Psoas muscle (tissue), 8 donors: ENCODE results near the gene TASP1. TPM values are rescaled to one million over a fixed set of nuclear protein-coding genes. Genes with fewer than 3 reads are reported as not detected.
"Not testable (repeated sequence)": the region's sequence is repeated elsewhere in the genome, so short reads cannot be mapped to it uniquely, and the experiment has no call there.

Source experiments
- ATAC-seq, 4 donors: fragments of 200-7000 bp; cut with Tn5 transposase; one replicate each; pipeline ENCODE4 v1.9.1; 2020; ENCODE audit warnings: moderate library complexity in 3 of 4, mild to moderate bottlenecking in 2 of 4
- DNase-seq, 2 donors: peaks; one replicate each; pipeline ENCODE4 v3.0.0-alpha.2; 2020
- H3K27ac ChIP-seq: fragments of 200-600 bp; one replicate; pipeline ENCODE4 v1.8.0; 2022
- H3K27me3 ChIP-seq, 3 donors: fragments of 200-600 bp in 1 of 3; one replicate each; pipeline versions ENCODE4 v1.6.1 to v1.8.0; 2013 to 2022; ENCODE audit warnings: low read length in 2 of 3, mild to moderate bottlenecking in 2 of 3, moderate library complexity in 1 of 3; ENCODE audit not compliant: insufficient read depth in 3 of 3
- H3K36me3 ChIP-seq, 2 donors: fragments of 200-600 bp in 1 of 2; one replicate each; pipeline versions ENCODE4 v1.6.1 to v1.8.0; 2013 to 2022; ENCODE audit warnings: low read depth in 1 of 2, mild to moderate bottlenecking in 1 of 2, moderate library complexity in 1 of 2; ENCODE audit not compliant: insufficient read depth in 1 of 2
- H3K4me1 ChIP-seq: fragments of 200-600 bp; one replicate; pipeline ENCODE4 v1.8.0; 2022
- H3K4me3 ChIP-seq: fragments of 200-600 bp; one replicate; pipeline ENCODE4 v1.8.0; 2022; ENCODE audit warnings: mild to moderate bottlenecking
- H3K9me3 ChIP-seq: fragments of 200-600 bp; one replicate; pipeline ENCODE4 v1.8.0; 2022
- CTCF ChIP-seq: fragments of 200-600 bp; IDR thresholded peaks from one replicate; pipeline ENCODE4 v1.8.0; 2022; ENCODE audit warnings: antibody characterized with exemption
- WGBS, 3 donors: extraction: QIAGEN DNeasy Blood & Tissue Kit; methylation state at CpG; one replicate each; pipeline versions ENCODE4 v1.1.6 to v1.1.7; 2013; 5-methylcytosine and 5-hydroxymethylcytosine counted together
- intact Hi-C, 2 donors: fragments of 100-400 bp; cut with DNase I; formaldehyde crosslinking; loops; one replicate each; pipeline versions ENCODE4 v1.11.0 to v1.14.2; 2022
- polyA plus RNA-seq, 3 donors: library from polyadenylated mRNA; stranded (reverse); fragments of 200-250 nt; gene quantifications; one replicate each; pipeline ENCODE4 v1.2.3, GENCODE V29; 2013
- total RNA-seq, 4 donors: library from RNA; stranded (reverse); fragmentation: NEBNext Ultra II Directional in 2 of 4; extraction: Animal tissue kit (Norgen Biotek cat#: 25700) in 2 of 4; gene quantifications; one replicate each; pipeline versions ENCODE4 v1.2.1 to v1.2.4, GENCODE V29; 2021 to 2023
- donor health status: healthy with polysubstance abuse.
- donor health status: DM: no; HTN: no; CAD: no; lungs with moderate emphysema.
- donor health status: Bipolar disorder and iron deficiency.
- donor health status: healthy.
- donor health status: DM: yes; HTN: yes; CAD: no.
- donor health status: DM: no; HTN: no; CAD: no.
- donor health status: DM: no; HTN: no; CAD: no.
- donor health status: DM: yes; HTN: yes; CAD: no.

TASP1 gene
- total and polyA plus RNA-seq, 7 donors = 1.8 to 4.8 (median 3.2) TPM

GRCh38 chr20:13493143-13493542, 145.6 kb downstream of the TASP1 start:
- no peaks in the 10 kb centered on the region for H3K27me3 ChIP-seq
- H3K4me1 ChIP-seq = peaks cover 14% of the 10 kb centered on the region
- no peaks in the 10 kb centered on the region for H3K36me3 ChIP-seq
- no peak for DNase-seq
- WGBS, 3 donors = 46 to 77% (median 52%) methylated on average over 2 of the region's 2 CpGs
- H3K4me3 ChIP-seq = no peak overlapping the region
- H3K27ac ChIP-seq = no peak overlapping the region
- no peak for TF ChIP-seq CTCF
- no peaks in the 10 kb centered on the region for H3K9me3 ChIP-seq
- ATAC-seq = no peak
- intact Hi-C loops = no loop called here

- no peak overlapping the region for H3K4me3 ChIP-seq
- peak; percentile 25 to 83 (median 70) for ATAC-seq
Measured at GRCh38 chr20:13492001-13492481, 146.7 kb downstream of the TASP1 start.

GRCh38 chr20:13487202-13487601, 151.5 kb downstream of the TASP1 start:
- DNase-seq (no peak), ATAC-seq (no peak)
- Histone ChIP-seq H3K36me3 (peaks cover 0 to 9% of the 10 kb centered on the region in 2 donors), H3K4me3 (no peak overlapping the region), H3K27ac (no peak overlapping the region), H3K9me3 (no peaks in the 10 kb centered on the region), H3K27me3 (no peaks in the 10 kb centered on the region), H3K4me1 (peaks cover 13% of the 10 kb centered on the region)
- intact Hi-C loops = no loop called here
- TF ChIP-seq CTCF = no peak
- WGBS, 3 donors = 97 to 99% (median 98%) methylated on average over 3 of the region's 3 CpGs

More at GRCh38 chr20:13492001-13492481, 146.7 kb downstream of the TASP1 start:
- peak; percentile 7 for TF ChIP-seq CTCF
- DNase-seq = peak in 1 of 2 donors; percentile 21
- WGBS, 3 donors = 8 to 12% (median 9%) methylated on average over 3 of the region's 3 CpGs
- intact Hi-C loops = no loop called here
- Histone ChIP-seq H3K36me3 (no peaks in the 10 kb centered on the region), H3K9me3 (no peaks in the 10 kb centered on the region), H3K27ac (no peak overlapping the region), H3K4me1 (peaks cover 14% of the 10 kb centered on the region), H3K27me3 (no peaks in the 10 kb centered on the region)

- H3K27me3 ChIP-seq = no peaks in the 10 kb centered on the region
- H3K4me3 ChIP-seq = no peak overlapping the region
- DNase-seq (no peak), ATAC-seq (no peak)
- H3K36me3 ChIP-seq = peaks cover 0 to 14% of the 10 kb centered on the region in 2 donors
- WGBS, 3 donors = 77 to 96% (median 94%) methylated on average over 5 of the region's 5 CpGs
- no peaks in the 10 kb centered on the region for H3K9me3 ChIP-seq
- no peak for TF ChIP-seq CTCF
- H3K4me1 ChIP-seq = peaks cover 8% of the 10 kb centered on the region
- intact Hi-C loops = no loop called here
- H3K27ac ChIP-seq = no peak overlapping the region
Measured at GRCh38 chr20:13486694-13487093, 152.0 kb downstream of the TASP1 start.

- WGBS, 3 donors = 86 to 90% (median 89%) methylated on average over 3 of the region's 3 CpGs
- no peaks in the 10 kb centered on the region for H3K9me3 ChIP-seq
- H3K4me3 ChIP-seq = no peak overlapping the region
- peaks cover 6% of the 10 kb centered on the region for H3K4me1 ChIP-seq
- intact Hi-C loops = no loop called here
- TF ChIP-seq CTCF = no peak
- no peaks in the 10 kb centered on the region for H3K27me3 ChIP-seq
- H3K27ac ChIP-seq = no peak overlapping the region
- ATAC-seq = no peak
- DNase-seq = no peak
- peaks cover 0 to 23% of the 10 kb centered on the region in 2 donors for H3K36me3 ChIP-seq
Measured at GRCh38 chr20:13485576-13485975, 153.2 kb downstream of the TASP1 start.

- H3K4me1 ChIP-seq, H3K27me3 ChIP-seq, intact Hi-C loops, ATAC-seq, H3K9me3 ChIP-seq, H3K27ac ChIP-seq, DNase-seq, H3K4me3 ChIP-seq: not testable (repeated sequence)
- WGBS, 3 donors = 92 to 100% (median 94%) methylated on average over 1 of the region's 1 CpG
- H3K36me3 ChIP-seq = peaks cover 0 to 24% of the 10 kb centered on the region in 2 donors
Measured at GRCh38 chr20:13485019-13485418, 153.7 kb downstream of the TASP1 start.

GRCh38 chr20:13483472-13483871, 155.3 kb downstream of the TASP1 start:
- DNase-seq, H3K9me3 ChIP-seq, H3K4me1 ChIP-seq, H3K27ac ChIP-seq, ATAC-seq, intact Hi-C loops, H3K27me3 ChIP-seq, H3K4me3 ChIP-seq: not testable (repeated sequence)
- 97 to 100% (median 97%) methylated on average over 1 of the region's 1 CpG for WGBS, 3 donors
- H3K36me3 ChIP-seq = peaks cover 0 to 28% of the 10 kb centered on the region in 2 donors
